IPS DF 4.7 (cell line): ENCODE results near the gene TRIM14.
"Not testable (repeated sequence)": the region's sequence is repeated elsewhere in the genome, so short reads cannot be mapped to it uniquely, and the experiment has no call there.

Experiments
- DNase-seq: peaks from one replicate; pipeline ENCODE4 v3.0.0-alpha.2; 2013; ENCODE audit warnings: low spot score; ENCODE audit errors: extremely low read depth

The TRIM14 gene

GRCh38 chr9:98083566-98084183 is 35.3 kb downstream of the TRIM14 start:
- DNase-seq, result no peak

DNA sequence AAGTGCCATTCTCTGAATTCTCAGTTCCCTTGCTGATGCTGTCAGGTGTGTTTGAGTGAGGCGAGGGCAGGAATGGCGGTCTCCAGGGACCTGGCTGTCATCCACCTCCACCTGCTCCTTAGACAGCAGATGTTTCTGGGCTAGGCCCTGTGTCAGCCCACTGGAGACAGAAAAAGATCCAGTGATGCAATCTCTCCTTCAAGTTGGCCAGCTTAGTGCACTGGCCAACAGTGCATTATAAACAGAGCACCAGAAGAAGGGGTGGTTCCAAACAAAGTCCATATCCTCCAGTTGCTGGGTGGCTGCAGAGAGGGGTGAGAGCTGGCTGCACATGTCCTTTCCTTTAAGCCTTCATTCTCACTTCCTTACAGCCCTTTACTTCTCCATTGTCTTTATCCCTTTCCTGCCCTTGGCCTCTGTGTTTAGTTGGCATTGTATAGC is 35.9 kb downstream of the TRIM14 start:
- no peak for DNase-seq

DNA sequence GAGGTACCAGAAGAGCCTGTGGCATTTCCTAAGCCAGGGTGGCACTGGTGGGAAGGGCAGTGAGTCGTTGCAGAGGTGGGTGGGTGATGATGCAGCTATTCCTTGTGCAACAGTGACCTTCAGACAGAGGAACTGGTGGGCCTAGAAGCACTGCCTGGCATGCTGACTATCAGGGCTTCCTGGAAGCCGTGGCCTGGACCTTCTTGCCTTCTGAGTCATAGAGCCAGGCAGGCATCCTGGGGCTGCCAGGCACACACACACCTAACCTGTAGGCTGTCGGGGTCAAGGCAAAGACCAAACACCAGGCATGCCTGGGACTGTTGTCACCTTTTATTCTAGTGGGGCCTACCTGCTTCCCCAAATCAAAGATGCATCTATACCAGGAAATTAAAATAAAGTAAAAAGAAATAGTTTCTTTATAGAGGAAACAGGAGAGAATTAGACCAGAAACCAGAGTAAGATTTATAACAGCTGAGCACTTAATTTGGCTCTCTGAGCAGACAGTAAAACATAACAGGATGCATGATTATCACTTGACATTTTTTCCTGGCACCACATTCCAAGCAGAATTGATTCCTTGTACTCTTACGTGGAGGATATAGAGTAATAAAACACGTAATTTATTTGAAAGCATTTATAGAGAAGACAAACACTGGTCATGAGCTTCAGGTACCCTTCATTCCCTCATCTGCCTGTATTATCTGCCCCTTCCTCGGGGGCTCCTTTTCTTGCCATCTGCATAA is 37.4 kb downstream of the TRIM14 start:
- no peak for DNase-seq

- no peak for DNase-seq
Observed at GRCh38 chr9:98080780-98081179, 38.2 kb downstream of the TRIM14 start.

DNA sequence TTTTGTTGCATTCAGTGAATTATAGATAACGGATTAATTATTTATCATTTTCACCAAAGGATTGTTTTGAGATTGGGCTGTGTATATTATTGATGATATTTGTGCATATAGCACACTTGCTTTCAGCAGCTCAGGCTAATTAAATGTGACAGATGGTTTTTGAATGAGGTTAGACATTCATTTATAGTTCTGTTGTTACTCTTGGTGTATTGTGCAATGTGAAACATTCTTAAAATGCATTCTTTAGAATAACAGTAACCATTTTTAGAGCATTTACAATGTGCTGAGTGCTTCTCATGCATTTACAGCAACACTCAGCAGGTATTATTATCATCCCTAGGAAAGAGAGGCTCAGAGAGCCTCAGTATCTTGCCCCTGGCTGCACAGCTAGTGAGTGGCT is 38.7 kb downstream of the TRIM14 start:
- no peak for DNase-seq

DNA sequence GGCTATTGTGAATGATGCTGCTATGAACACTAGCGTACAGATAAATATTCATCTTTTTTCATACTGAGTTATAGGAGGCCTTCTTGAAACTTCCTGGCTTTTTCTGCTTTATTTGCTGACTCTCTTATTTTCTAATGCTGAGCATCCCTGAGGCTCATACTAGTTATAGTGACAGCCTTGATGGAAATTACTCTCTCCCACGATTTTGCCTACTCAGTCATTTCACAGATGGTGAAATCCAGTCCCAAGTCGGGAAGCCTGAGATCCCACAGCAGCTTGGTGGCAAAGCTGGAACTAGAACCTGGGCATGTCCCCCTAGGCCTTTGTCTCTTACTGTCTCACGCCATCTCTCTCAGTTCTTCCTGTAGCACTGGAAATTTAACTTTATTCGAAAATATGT is 40.1 kb downstream of the TRIM14 start:
- DNase-seq, result no peak

- DNase-seq, result not testable (repeated sequence)
Observed at GRCh38 chr9:98076514-98076890, 42.5 kb downstream of the TRIM14 start.

- DNase-seq, result no peak
Observed at GRCh38 chr9:98075332-98075805, 43.7 kb downstream of the TRIM14 start.

- no peak for DNase-seq
Observed at GRCh38 chr9:98074115-98074990, 44.7 kb downstream of the TRIM14 start.

GRCh38 chr9:98071737-98072136 is 47.3 kb downstream of the TRIM14 start:
- DNase-seq, result no peak

DNA sequence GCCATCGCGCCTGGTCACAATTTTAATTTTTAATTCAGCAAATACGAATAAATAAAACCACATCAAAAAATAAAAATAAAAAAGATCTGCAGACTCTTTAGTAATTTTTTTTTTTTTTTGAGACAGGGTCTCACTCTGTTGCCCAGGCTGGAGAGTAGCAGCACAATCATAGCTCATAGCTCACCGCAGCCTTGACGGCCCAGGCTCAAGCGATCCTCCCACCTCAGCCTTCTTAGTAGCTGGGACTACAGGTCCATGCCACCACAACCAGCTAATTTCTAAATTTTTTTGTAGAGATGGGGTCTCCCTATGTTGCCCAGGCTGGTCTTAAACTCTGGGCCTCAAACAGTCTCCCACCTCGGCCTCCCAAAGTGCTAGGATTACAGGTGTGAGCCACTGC is 48.3 kb downstream of the TRIM14 start:
- no peak for DNase-seq

DNA sequence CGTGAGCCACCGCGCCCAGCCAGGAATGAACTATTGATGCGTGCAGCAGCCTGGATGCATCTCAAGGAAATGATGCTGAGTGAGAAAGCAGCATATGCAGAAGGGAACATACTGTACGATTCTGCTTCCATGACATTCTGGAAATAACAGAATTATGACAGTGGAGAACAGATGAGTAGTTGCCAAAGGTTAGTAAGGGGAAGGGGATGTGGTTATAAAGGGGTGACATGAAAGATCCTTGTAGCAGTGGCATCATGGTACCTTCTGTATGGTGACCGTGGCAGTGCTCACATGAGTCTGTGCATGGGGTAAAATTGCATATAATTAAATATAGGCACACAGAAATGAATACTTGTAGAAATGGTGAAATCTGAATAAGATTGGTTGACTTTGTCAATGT is 49.5 kb downstream of the TRIM14 start:
- no peak for DNase-seq

DNA sequence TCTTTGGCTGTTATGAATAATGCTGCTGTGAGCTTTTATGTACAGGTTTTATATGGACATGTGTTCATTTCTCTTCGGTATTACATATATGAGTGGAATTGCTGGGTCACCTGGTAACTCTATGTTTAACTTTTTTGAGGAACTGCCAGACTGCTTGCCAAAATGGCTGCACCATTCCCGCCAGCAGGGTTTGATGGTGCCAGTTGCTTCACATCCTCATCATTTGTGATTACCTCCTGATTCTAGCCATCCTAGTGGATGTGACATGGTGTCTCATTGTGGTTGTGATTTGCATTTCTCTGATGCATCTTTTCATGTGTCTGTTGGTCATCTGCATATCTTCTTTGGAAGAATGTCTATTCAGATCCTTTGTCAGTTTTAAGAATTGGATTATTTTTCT is 51.8 kb downstream of the TRIM14 start:
- DNase-seq, result no peak

GRCh38 chr9:98066235-98066634 is 52.8 kb downstream of the TRIM14 start:
- no peak for DNase-seq

DNA sequence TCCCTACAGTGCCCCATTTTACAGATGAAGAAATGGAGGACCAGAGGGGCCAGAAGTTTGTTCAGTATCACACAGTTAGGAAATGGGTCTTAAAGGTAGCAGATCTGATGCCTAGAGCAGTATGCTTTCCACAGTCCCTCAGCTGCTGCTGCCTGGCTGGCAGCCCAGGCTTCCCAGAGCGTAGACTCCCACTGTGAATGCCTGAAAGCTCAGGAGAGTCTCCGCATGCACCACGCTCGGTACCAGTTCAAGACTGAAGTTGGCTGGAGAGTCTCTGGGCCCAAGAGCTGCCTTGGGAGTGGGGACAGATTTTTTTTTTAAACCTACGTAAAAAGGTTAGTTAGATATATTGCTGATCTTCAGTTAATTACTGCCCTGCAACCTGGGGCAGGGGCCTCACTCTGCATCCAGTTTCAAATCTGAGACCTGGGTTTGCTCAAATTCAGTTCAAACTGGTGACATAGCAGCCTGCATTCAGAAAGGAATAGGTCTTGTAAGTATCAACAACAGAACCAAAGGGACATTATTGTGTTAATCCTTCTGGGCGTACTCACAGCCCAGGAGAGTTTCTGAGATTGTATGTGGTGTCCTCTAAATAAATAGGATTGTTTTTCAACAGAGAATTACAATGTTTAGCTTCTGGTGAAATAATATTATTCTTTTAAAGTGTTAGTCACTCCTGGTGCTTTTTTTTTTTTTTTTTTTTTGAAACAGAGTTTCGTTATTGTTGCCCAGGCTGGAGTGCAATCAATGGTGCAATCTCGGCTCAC is 54.2 kb downstream of the TRIM14 start:
- DNase-seq, result no peak

- DNase-seq, result no peak
Observed at GRCh38 chr9:98062161-98062560, 56.9 kb downstream of the TRIM14 start.

DNA sequence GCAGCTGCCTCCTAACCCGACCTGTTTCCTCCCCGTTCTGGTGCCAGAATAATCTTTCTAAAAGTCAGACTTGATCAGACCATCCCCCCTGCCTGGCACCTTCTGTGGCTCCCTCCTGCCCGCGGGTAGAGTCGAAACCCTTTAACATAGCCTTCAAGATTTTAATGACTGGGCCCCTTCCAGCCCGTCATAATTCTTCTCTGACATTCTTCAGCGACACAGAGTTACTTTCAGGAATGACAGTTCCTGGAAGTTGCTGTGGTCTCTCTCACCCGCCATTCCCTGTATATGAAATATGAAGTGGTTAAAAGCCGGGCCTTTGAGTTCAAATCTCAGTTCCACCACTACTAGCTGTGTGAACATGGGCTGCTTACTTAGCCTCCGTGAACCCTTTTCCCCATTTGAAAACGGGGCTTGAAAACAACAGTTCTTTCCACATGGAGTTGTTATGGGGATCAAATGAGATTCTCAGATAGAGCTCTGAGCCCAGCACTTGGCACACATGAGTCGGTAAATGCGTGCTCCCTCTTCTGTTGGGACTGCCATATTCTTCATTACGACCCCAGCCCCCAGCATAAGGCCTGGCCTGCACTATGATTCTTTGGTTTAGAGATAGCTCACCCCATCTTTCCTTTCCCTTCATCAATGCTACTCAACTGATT is 61.8 kb downstream of the TRIM14 start:
- no peak for DNase-seq

- DNase-seq, result peak; percentile 58
Observed at GRCh38 chr9:98056269-98057137, 62.5 kb downstream of the TRIM14 start, which contains the start of gene NANS. Gene NANS (plus strand): TSS chr9:98056732. CDS start chr9:98056809, 77 bp downstream.

DNA sequence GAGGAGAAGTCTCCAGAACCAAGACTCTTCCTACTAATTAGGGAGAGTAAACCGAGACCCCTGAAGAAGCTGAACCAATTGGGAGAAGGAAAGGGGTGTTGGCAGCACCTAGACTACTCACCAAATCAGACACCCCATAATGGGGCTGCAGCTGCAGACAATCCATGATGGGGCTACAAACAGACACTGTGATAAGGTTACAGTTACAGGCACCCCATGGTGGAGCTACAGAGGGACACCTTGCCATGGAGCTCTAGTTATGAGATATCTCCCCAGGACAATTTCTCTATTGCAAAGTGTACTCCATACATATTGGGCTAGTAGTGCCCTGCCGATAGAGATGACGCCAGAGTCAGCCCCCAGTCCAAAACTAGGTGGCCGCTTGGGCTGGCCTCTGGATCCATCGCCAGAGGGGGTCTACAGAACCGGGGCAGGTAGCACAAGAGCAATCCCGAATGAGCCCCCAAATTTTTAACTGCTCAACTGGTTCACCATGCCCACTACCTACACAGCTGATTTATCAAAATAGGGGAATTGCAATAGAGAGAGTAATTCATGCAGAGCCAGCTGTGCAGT is 64.6 kb downstream of the TRIM14 start:
- no peak for DNase-seq
